Trophoblast cell (in vitro differentiated cells and primary cell): ENCODE results near the gene FAM9C.
A peak's percentile ranks its signal among the peaks of the same experiment; 100 is the strongest.

Source experiments
- DNase-seq, 2 donors: peaks; one replicate each; pipeline ENCODE4 v3.0.0-alpha.2; 2016
- H2AFZ ChIP-seq: 2 replicates; pipeline ENCODE4 v1.6.1; 2013; ENCODE audit warnings: low read length, moderate library complexity, mild to moderate bottlenecking; ENCODE audit not compliant: insufficient read depth, poor library complexity
- H2AK5ac ChIP-seq: 2 replicates; pipeline ENCODE4 v1.6.1; 2013; ENCODE audit warnings: mild to moderate bottlenecking, low read length
- H2BK120ac ChIP-seq: 2 replicates; pipeline ENCODE4 v1.6.1; 2013; ENCODE audit warnings: low read length, mild to moderate bottlenecking, moderate library complexity; ENCODE audit not compliant: insufficient read depth, poor library complexity
- H2BK12ac ChIP-seq: 2 replicates; pipeline ENCODE4 v1.6.1; 2013; ENCODE audit warnings: mild to moderate bottlenecking, low read length, moderate library complexity
- H2BK5ac ChIP-seq: 2 replicates; pipeline ENCODE4 v1.6.1; 2013; ENCODE audit warnings: low read length, low read depth, moderate library complexity, mild to moderate bottlenecking; ENCODE audit not compliant: poor library complexity
- H3K14ac ChIP-seq: 2 replicates; pipeline ENCODE4 v1.6.1; 2013; ENCODE audit warnings: mild to moderate bottlenecking, low read length
- H3K18ac ChIP-seq: 2 replicates; pipeline ENCODE4 v1.6.1; 2013; ENCODE audit warnings: mild to moderate bottlenecking, low read length
- H3K23ac ChIP-seq: 2 replicates; pipeline ENCODE4 v1.6.1; 2013; ENCODE audit warnings: low read length
- H3K27ac ChIP-seq: 2 replicates; pipeline ENCODE4 v1.5.1; 2013; ENCODE audit warnings: low read depth, mild to moderate bottlenecking, inconsistent platforms, low read length, moderate library complexity
- H3K27me3 ChIP-seq: 2 replicates; pipeline ENCODE4 v1.6.1; 2013; ENCODE audit warnings: inconsistent platforms, mild to moderate bottlenecking, low read length, moderate library complexity; ENCODE audit not compliant: insufficient read depth
- H3K36me3 ChIP-seq, 2 experiments: 1 replicate in 1 of 2; 2 replicates in 1 of 2; pipeline ENCODE4 v1.6.1; 2013; ENCODE audit warnings: low read length in 2 of 2, mild to moderate bottlenecking in 2 of 2, moderate library complexity in 1 of 2; ENCODE audit not compliant: insufficient read depth in 2 of 2, control insufficient read depth in 1 of 2
- H3K4ac ChIP-seq: 2 replicates; pipeline ENCODE4 v1.6.1; 2013; ENCODE audit warnings: low read depth, mild to moderate bottlenecking, low read length, moderate library complexity
- H3K4me1 ChIP-seq, 2 experiments: 1 replicate in 1 of 2; 2 replicates in 1 of 2; pipeline ENCODE4 v1.6.1; 2013; ENCODE audit warnings: low read length in 2 of 2, mild to moderate bottlenecking in 2 of 2, moderate library complexity in 1 of 2; ENCODE audit not compliant: insufficient read depth in 2 of 2, control insufficient read depth in 1 of 2
- H3K4me2 ChIP-seq: 2 replicates; pipeline ENCODE4 v1.6.1; 2013; ENCODE audit warnings: inconsistent platforms, mild to moderate bottlenecking, low read length, moderate library complexity
- H3K4me3 ChIP-seq: 2 replicates; pipeline ENCODE4 v1.5.1; 2013; ENCODE audit warnings: mild to moderate bottlenecking, low read depth, low read length, inconsistent platforms
- H3K79me1 ChIP-seq: one replicate; pipeline ENCODE4 v1.6.1; 2013; ENCODE audit warnings: low read length
- H3K79me2 ChIP-seq: 2 replicates; pipeline ENCODE4 v1.6.1; 2013; ENCODE audit warnings: low read length, mild to moderate bottlenecking; ENCODE audit not compliant: control insufficient read depth, insufficient read depth, poor library complexity
- H3K9ac ChIP-seq: 2 replicates; pipeline ENCODE4 v1.6.1; 2013; ENCODE audit warnings: mild to moderate bottlenecking, low read length
- H3K9me3 ChIP-seq: 2 replicates; pipeline ENCODE4 v1.6.1; 2013; ENCODE audit warnings: low read depth, mild to moderate bottlenecking, control low read depth, inconsistent platforms, low read length; ENCODE audit not compliant: insufficient read depth
- H4K12ac ChIP-seq: 2 replicates; pipeline ENCODE4 v1.6.1; 2013; ENCODE audit warnings: low read depth, mild to moderate bottlenecking, low read length, moderate library complexity
- H4K8ac ChIP-seq: 2 replicates; pipeline ENCODE4 v1.6.1; 2013; ENCODE audit warnings: low read depth, mild to moderate bottlenecking, low read length, moderate library complexity
- H4K91ac ChIP-seq: one replicate; pipeline ENCODE4 v1.6.1; 2013; ENCODE audit warnings: low read depth, mild to moderate bottlenecking, low read length, moderate library complexity
- WGBS: extraction: QIAGEN DNeasy Blood & Tissue Kit; methylation state at CpG from one replicate; pipeline ENCODE4 v1.1.7; 2013; ENCODE audit warnings: missing lambda C conversion rate; ENCODE audit not compliant: insufficient read length, insufficient coverage; ENCODE audit errors: extremely low coverage; 5-methylcytosine and 5-hydroxymethylcytosine counted together

Gene FAM9C

GRCh38 chrX:12997906-12998687, 46.3 kb downstream of the FAM9C start:
- Histone ChIP-seq H2BK5ac (no peak overlapping the region), H3K4me2 (no peak overlapping the region), H2BK120ac (no peak overlapping the region), H3K14ac (no peak overlapping the region), H3K4ac (no peak overlapping the region), H3K27me3 (no peaks in the 10 kb centered on the region), H3K23ac (no peak overlapping the region), H3K27ac (no peak overlapping the region), H3K18ac (no peak overlapping the region), H3K9ac (no peak overlapping the region), H2AFZ (no peak overlapping the region), H4K91ac (no peak overlapping the region), H2BK12ac (no peak overlapping the region), H4K12ac (peak overlapping the region; percentile 43), H3K4me1 (peaks cover 0 to 2% of the 10 kb centered on the region in 2 experiments), H4K8ac (peak overlapping the region; percentile 38), H3K79me1 (no peaks in the 10 kb centered on the region), H3K9me3 (no peaks in the 10 kb centered on the region), H3K4me3 (no peak overlapping the region), H3K79me2 (no peaks in the 10 kb centered on the region), H2AK5ac (no peak overlapping the region), H3K36me3 (no peaks in the 10 kb centered on the region)
- no peak for DNase-seq
- no CpG with 5 or more reads among the region's 5 CpGs for WGBS

DNA sequence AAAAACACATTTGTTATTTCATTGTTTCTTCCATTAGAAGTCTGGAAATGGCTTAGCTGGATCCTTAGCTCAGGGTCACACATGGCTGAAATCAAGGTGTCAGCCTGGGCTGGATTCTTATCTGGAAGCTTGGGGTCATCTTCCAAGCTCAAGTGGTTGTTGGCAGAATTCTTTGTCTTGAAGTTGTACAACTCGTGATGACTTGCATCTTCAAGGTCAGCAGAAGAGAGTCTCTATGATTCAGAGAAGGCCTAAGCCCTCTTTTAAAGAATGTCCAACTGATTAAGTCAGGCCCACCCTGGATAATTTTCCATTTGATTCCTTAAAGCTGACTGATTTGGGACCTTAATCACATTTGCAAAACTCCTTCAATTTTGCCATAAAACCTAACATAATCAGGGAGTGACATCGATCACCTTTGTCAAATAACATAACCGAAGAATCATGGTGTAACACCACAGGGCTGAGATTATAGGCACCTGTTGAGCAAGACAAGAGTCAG, 47.4 kb downstream of the FAM9C start:
- no peak for DNase-seq
- H3K79me1 ChIP-seq: no peaks in the 10 kb centered on the region
- no peak overlapping the region for H4K12ac ChIP-seq

GRCh38 chrX:12994321-12994720, 50.1 kb downstream of the FAM9C start:
- no peak overlapping the region for H3K23ac ChIP-seq
- H3K4me3 ChIP-seq: no peak overlapping the region
- no peak overlapping the region for H3K4ac ChIP-seq
- no peak overlapping the region for H2BK12ac ChIP-seq
- no peak overlapping the region for H2BK5ac ChIP-seq
- no peak overlapping the region for H4K91ac ChIP-seq
- no peaks in the 10 kb centered on the region for H3K79me2 ChIP-seq
- H4K12ac ChIP-seq: no peak overlapping the region
- H2BK120ac ChIP-seq: no peak overlapping the region
- H3K4me1 ChIP-seq: peaks cover 0 to 2% of the 10 kb centered on the region in 2 experiments
- H3K9ac ChIP-seq: no peak overlapping the region
- H3K36me3 ChIP-seq: no peaks in the 10 kb centered on the region
- no peak overlapping the region for H3K4me2 ChIP-seq
- no peaks in the 10 kb centered on the region for H3K79me1 ChIP-seq
- H3K14ac ChIP-seq: no peak overlapping the region
- H3K27me3 ChIP-seq: no peaks in the 10 kb centered on the region
- no peak overlapping the region for H2AK5ac ChIP-seq
- no peak overlapping the region for H4K8ac ChIP-seq
- no CpG with 5 or more reads among the region's 4 CpGs for WGBS
- no peak for DNase-seq
- no peak overlapping the region for H3K27ac ChIP-seq
- no peaks in the 10 kb centered on the region for H3K9me3 ChIP-seq
- H3K18ac ChIP-seq: no peak overlapping the region
- no peak overlapping the region for H2AFZ ChIP-seq

More for the DNA sequence above, 47.4 kb downstream of the FAM9C start:
- H2BK120ac ChIP-seq: no peak overlapping the region
- peaks cover 0 to 2% of the 10 kb centered on the region in 2 experiments for H3K4me1 ChIP-seq
- no peaks in the 10 kb centered on the region for H3K79me2 ChIP-seq
- H3K36me3 ChIP-seq: no peaks in the 10 kb centered on the region
- H3K23ac ChIP-seq: no peak overlapping the region
- no peak overlapping the region for H2BK5ac ChIP-seq
- no peak overlapping the region for H3K27ac ChIP-seq
- no peak overlapping the region for H3K4ac ChIP-seq
- no CpG with 5 or more reads among the region's 3 CpGs for WGBS
- H3K9ac ChIP-seq: no peak overlapping the region
- H3K4me2 ChIP-seq: no peak overlapping the region
- no peak overlapping the region for H4K91ac ChIP-seq
- H4K8ac ChIP-seq: no peak overlapping the region
- H3K9me3 ChIP-seq: no peaks in the 10 kb centered on the region
- H2AK5ac ChIP-seq: no peak overlapping the region
- no peak overlapping the region for H2AFZ ChIP-seq
- no peaks in the 10 kb centered on the region for H3K27me3 ChIP-seq
- no peak overlapping the region for H3K14ac ChIP-seq
- H3K4me3 ChIP-seq: no peak overlapping the region
- no peak overlapping the region for H2BK12ac ChIP-seq
- H3K18ac ChIP-seq: no peak overlapping the region

DNA sequence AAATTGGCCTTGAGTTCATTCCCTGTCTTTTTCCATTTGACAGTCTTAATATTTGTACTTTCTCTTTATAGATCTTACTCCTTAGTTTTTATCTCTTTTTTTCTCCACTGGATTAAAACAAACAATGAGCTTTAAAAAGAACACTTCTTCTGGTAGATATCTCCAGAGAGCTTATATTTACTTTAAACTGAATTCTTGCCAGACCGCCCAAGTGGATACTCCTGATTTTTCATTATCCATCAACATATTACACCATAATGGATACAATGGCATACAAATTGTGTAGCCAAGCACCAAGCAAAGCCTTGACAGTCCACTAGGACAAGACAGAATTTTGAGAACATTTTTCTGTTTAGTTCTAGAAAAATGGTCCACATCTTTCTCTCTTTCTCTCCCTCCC, 50.6 kb downstream of the FAM9C start:
- H3K14ac ChIP-seq: no peak overlapping the region

More for the DNA sequence above, 50.6 kb downstream of the FAM9C start:
- Histone ChIP-seq H3K79me1 (no peaks in the 10 kb centered on the region), H2AFZ (no peak overlapping the region), H3K79me2 (no peaks in the 10 kb centered on the region), H3K4me1 (peaks cover 0 to 2% of the 10 kb centered on the region in 2 experiments), H3K23ac (no peak overlapping the region), H3K9me3 (no peaks in the 10 kb centered on the region), H3K27me3 (no peaks in the 10 kb centered on the region), H3K27ac (no peak overlapping the region), H2BK120ac (no peak overlapping the region), H4K12ac (no peak overlapping the region), H3K36me3 (no peaks in the 10 kb centered on the region), H3K9ac (no peak overlapping the region), H3K4me3 (no peak overlapping the region), H4K8ac (no peak overlapping the region), H2AK5ac (no peak overlapping the region), H3K18ac (no peak overlapping the region), H3K4ac (no peak overlapping the region), H3K4me2 (no peak overlapping the region), H2BK12ac (no peak overlapping the region), H4K91ac (no peak overlapping the region), H2BK5ac (no peak overlapping the region)
- WGBS: no CpG with 5 or more reads among the region's 1 CpG
- no peak for DNase-seq
